ENCODE data around the gene RAB3D.

DNA sequence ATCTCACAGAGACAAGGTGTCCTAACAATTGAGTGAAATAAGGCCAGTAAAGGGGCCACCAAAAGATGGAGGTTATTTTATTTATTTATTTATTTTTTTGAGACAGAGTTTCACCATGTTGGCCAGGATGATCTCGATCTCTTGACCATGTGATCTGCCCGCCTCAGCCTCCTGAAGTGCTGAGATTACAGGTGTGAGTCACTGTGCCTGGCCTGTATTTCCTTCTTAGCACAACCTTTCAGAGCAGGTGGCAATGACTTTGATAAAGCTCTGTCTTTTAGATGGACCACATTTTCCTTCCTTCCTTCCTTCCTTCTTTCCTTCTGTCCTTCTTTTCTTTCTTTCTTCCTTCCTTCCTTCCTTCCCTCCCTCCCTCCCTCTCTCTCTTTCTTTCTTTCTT, 66.2 kb downstream of the RAB3D start:
- TF ChIP-seq SUZ12 (IDR thresholded peaks at IDR 0.05; ENCODE audit: extremely low read depth, insufficient read depth, insufficient read length) (no peak), YY1 (IDR thresholded peaks at IDR 0.05; ENCODE audit: insufficient read depth, insufficient read length) (no peak)

All from NT2/D1 (cell line).